ENCODE data around the gene IL25. TPM values are rescaled to one million over a fixed set of nuclear protein-coding genes. Genes with fewer than 3 reads are reported as not detected.

IL25 gene
- total and polyA plus RNA-seq, 2 of the 4 experiments (the other 2 are of a cell fraction) = not detected

DNA sequence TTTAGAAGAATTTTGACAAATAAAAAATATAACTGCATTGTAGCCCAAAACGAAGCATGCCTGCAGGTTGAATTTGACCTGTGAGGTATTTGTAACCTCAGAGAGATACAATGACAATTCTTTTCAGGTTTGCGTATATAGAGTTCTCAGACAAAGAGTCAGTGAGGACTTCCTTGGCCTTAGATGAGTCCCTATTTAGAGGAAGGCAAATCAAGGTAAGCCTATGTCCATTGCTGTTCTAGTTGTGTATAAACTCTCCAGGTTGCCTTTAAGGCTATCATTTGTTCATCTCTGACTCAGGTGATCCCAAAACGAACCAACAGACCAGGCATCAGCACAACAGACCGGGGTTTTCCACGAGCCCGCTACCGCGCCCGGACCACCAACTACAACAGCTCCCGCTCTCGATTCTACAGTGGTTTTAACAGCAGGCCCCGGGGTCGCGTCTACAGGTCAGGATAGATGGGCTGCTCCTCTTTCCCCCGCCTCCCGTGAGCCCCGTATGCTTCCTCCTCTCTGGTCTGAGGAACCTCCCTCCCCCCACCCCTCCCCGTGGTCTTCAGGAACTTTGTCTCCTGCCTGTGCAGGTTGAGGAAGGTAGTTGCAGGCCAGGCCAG lies 48.7 kb upstream of the IL25 start:
- Histone ChIP-seq H3K79me1 (ENCODE audit: low read depth in 1 of 2, low read length in 2 of 2) (peaks cover 18 to 39% of the 10 kb centered on the region in 2 experiments), H3K9me3 (ENCODE audit: control insufficient read depth, insufficient read depth, low read length) (no peaks in the 10 kb centered on the region), H3K36me3 (ENCODE audit: control insufficient read depth, insufficient read depth, low read length) (peaks cover 27% of the 10 kb centered on the region), H2AK5ac (ENCODE audit: low read depth, low read length) (no peak overlapping the region), H3K9ac (ENCODE audit: low read depth, low read length) (no peak overlapping the region), H4K5ac (ENCODE audit: low read depth, low read length) (no peak overlapping the region), H4K91ac (ENCODE audit: insufficient read depth, low read depth, low read length) (no peak overlapping the region), H3K4me2 (ENCODE audit: low read depth, low read length) (no peak overlapping the region), H3K4me1 (ENCODE audit: control insufficient read depth, insufficient read depth, low read length) (peaks cover 6% of the 10 kb centered on the region; the same call in 1 of the 2 replicates), H3K56ac (ENCODE audit: extremely low read depth, insufficient read depth, low read length) (no peak overlapping the region), H2AK9ac (replicated peaks; ENCODE audit: low read depth, low read length, poor library complexity) (no peak overlapping the region), H3K27ac (ENCODE audit: insufficient read depth, low read length) (no peak overlapping the region), H3K4me3 (ENCODE audit: insufficient read depth, low read depth, low read length) (no peak overlapping the region), H3K4ac (ENCODE audit: low read depth, low read length) (no peak overlapping the region), H3K27me3 (ENCODE audit: control insufficient read depth, insufficient read depth, low read length) (no peaks in the 10 kb centered on the region), H4K8ac (ENCODE audit: low read depth in 2 of 2, low read length in 2 of 2) (no peak overlapping the region), H2AFZ (replicated peaks; ENCODE audit: low read length, poor library complexity) (no peak overlapping the region), H3K18ac (ENCODE audit: low read depth, low read length) (no peak overlapping the region), H4K20me1 (ENCODE audit: insufficient read depth, low read length) (peaks cover 16% of the 10 kb centered on the region; the same call in 1 of the 2 replicates), H3K9me1 (ENCODE audit: insufficient read depth, low read length) (no peaks in the 10 kb centered on the region), H2BK15ac (ENCODE audit: low read depth, low read length) (no peak overlapping the region), H2BK20ac (ENCODE audit: low read depth, low read length) (no peak overlapping the region), H2BK5ac (ENCODE audit: low read depth, low read length, poor library complexity, severe bottlenecking) (no peak overlapping the region), H3K23ac (ENCODE audit: low read depth, low read length) (no peak overlapping the region), H2BK120ac (ENCODE audit: low read depth, low read length) (no peak overlapping the region), H3K14ac (replicated peaks; ENCODE audit: low read depth, low read length) (no peak overlapping the region)
- no peak for DNase-seq
- dilution Hi-C loops (cut with HindIII; ENCODE audit: low sequenced_read_pairs, unreplicated experiment) = no loop called here
- intact Hi-C loops (cut with micrococcal nuclease) = no loop called here
- ATAC-seq (ENCODE audit: low read depth) = no peak
- TF ChIP-seq BHLHE40 (IDR thresholded peaks at IDR 0.05; ENCODE audit: low read depth, low read length) = no peak
- TF ChIP-seq POLR2A (IDR thresholded peaks at IDR 0.05; ENCODE audit: low read depth, low read length) = no peak
- TF ChIP-seq RFX5 (IDR thresholded peaks at IDR 0.05; ENCODE audit: low read depth, low read length) = no peak
- no peak for TF ChIP-seq NFE2L2 (IDR thresholded peaks at IDR 0.05; ENCODE audit: low read depth, low read length)
- TF ChIP-seq RAD21 (IDR thresholded peaks at IDR 0.05; ENCODE audit: low read length) = no peak
- no peak for TF ChIP-seq MAFK (IDR thresholded peaks at IDR 0.05; ENCODE audit: low read depth, low read length)
- TF ChIP-seq CEBPB (IDR thresholded peaks at IDR 0.05; ENCODE audit: low read depth, low read length) = no peak
- no peak for TF ChIP-seq RCOR1 (IDR thresholded peaks at IDR 0.05; ENCODE audit: insufficient replicate concordance, low read length)
- TF ChIP-seq, protein P1, sequence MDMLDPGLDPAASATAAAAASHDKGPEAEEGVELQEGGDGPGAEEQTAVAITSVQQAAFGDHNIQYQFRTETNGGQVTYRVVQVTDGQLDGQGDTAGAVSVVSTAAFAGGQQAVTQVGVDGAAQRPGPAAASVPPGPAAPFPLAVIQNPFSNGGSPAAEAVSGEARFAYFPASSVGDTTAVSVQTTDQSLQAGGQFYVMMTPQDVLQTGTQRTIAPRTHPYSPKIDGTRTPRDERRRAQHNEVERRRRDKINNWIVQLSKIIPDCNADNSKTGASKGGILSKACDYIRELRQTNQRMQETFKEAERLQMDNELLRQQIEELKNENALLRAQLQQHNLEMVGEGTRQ (IDR thresholded peaks at IDR 0.05; ENCODE audit: low read depth, low read length) = no peak
- TF ChIP-seq MAZ (IDR thresholded peaks at IDR 0.05; ENCODE audit: borderline replicate concordance, low read depth, low read length) = no peak
- TF ChIP-seq MXI1 (IDR thresholded peaks at IDR 0.05; ENCODE audit: borderline replicate concordance, low read depth, low read length) = no peak
- TF ChIP-seq SMC3 (IDR thresholded peaks at IDR 0.05; ENCODE audit: low read depth, low read length) = no peak
- TF ChIP-seq, protein P2, sequence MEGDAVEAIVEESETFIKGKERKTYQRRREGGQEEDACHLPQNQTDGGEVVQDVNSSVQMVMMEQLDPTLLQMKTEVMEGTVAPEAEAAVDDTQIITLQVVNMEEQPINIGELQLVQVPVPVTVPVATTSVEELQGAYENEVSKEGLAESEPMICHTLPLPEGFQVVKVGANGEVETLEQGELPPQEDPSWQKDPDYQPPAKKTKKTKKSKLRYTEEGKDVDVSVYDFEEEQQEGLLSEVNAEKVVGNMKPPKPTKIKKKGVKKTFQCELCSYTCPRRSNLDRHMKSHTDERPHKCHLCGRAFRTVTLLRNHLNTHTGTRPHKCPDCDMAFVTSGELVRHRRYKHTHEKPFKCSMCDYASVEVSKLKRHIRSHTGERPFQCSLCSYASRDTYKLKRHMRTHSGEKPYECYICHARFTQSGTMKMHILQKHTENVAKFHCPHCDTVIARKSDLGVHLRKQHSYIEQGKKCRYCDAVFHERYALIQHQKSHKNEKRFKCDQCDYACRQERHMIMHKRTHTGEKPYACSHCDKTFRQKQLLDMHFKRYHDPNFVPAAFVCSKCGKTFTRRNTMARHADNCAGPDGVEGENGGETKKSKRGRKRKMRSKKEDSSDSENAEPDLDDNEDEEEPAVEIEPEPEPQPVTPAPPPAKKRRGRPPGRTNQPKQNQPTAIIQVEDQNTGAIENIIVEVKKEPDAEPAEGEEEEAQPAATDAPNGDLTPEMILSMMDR (conservative IDR thresholded peaks at IDR 0.05; ENCODE audit: low read depth, low read length) = no peak
- no peak for TF ChIP-seq CHD1 (IDR thresholded peaks at IDR 0.05; ENCODE audit: low read depth, low read length)
- no peak for TF ChIP-seq FOS (IDR thresholded peaks at IDR 0.05; ENCODE audit: low read depth, low read length)
- TF ChIP-seq, protein P3, sequence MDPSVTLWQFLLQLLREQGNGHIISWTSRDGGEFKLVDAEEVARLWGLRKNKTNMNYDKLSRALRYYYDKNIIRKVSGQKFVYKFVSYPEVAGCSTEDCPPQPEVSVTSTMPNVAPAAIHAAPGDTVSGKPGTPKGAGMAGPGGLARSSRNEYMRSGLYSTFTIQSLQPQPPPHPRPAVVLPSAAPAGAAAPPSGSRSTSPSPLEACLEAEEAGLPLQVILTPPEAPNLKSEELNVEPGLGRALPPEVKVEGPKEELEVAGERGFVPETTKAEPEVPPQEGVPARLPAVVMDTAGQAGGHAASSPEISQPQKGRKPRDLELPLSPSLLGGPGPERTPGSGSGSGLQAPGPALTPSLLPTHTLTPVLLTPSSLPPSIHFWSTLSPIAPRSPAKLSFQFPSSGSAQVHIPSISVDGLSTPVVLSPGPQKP (IDR thresholded peaks at IDR 0.05; ENCODE audit: borderline replicate concordance, low read depth, low read length) = no peak
- in situ Hi-C loops (cut with MboI; ENCODE audit: low sequenced_read_pairs) = loop anchor here (10.0 to 25.0 kb wide), 5 partner anchors 51 to 1113 kb away; partner anchors contain the start of genes CBLN3, CMTM5, EMC9 and FITM1
- ChIA-PET POLR2A (ENCODE audit: unreplicated experiment) (no interaction called here), CTCF (interaction anchor here (0.9 kb wide), 1 partner anchor 140 kb away, joined by 6 read pairs; no protein-coding TSS in a partner anchor)
- no TSS peak for BruUV-seq (replicated peaks)
- WGBS, 2 experiments (ENCODE audit: extremely low coverage in 2 of 2, insufficient read length in 1 of 2) = 98% methylated on average over 9 of the region's 18 CpGs; no CpG with 5 or more reads in 1 of the 2 experiments
